Osteocyte (in vitro differentiated cells): Measurements from ENCODE around the gene DNAJC4. TPM values are rescaled to one million over a fixed set of nuclear protein-coding genes. Genes with fewer than 3 reads are reported as not detected.

Source experiments
- DNase-seq: peaks from one replicate; pipeline ENCODE4 v3.0.0; 2021; ENCODE audit warnings: mixed read lengths; ENCODE audit not compliant: unreplicated experiment; ENCODE audit errors: extremely low spot score
- H3K27ac Mint-ChIP-seq: one replicate; pipeline ENCODE4 v1.8.0; 2021; ENCODE audit warnings: mild to moderate bottlenecking, mixed read lengths; ENCODE audit not compliant: unreplicated experiment
- H3K27me3 Mint-ChIP-seq: one replicate; pipeline ENCODE4 v1.8.0; 2021; ENCODE audit warnings: mixed read lengths; ENCODE audit not compliant: unreplicated experiment
- H3K36me3 Mint-ChIP-seq: one replicate; pipeline ENCODE4 v1.8.0; 2021; ENCODE audit warnings: mixed read lengths; ENCODE audit not compliant: unreplicated experiment
- H3K4me1 Mint-ChIP-seq: one replicate; pipeline ENCODE4 v1.8.0; 2021; ENCODE audit warnings: mixed read lengths; ENCODE audit not compliant: unreplicated experiment
- H3K4me3 Mint-ChIP-seq: one replicate; pipeline ENCODE4 v1.8.0; 2021; ENCODE audit warnings: mild to moderate bottlenecking, moderate library complexity, mixed read lengths; ENCODE audit not compliant: unreplicated experiment
- H3K9me3 Mint-ChIP-seq: one replicate; pipeline ENCODE4 v1.8.0; 2021; ENCODE audit warnings: mixed read lengths; ENCODE audit not compliant: unreplicated experiment
- CTCF ChIP-seq: fragments of 200-600 bp; sonication (generic); IDR thresholded peaks from 2 replicates; pipeline ENCODE4 v1.5.0; 2021; ENCODE audit warnings: antibody characterized with exemption, mild to moderate bottlenecking, moderate library complexity
- total RNA-seq: library from RNA; stranded (reverse); gene quantifications from 2 replicates; pipeline ENCODE4 v1.2.1, GENCODE V29; 2021

DNAJC4 gene
- total RNA-seq, 1 donor from 2014 or later, result 49.9 TPM

- no peak for DNase-seq
- Mint-ChIP-seq H3K9me3 (no peaks in the 10 kb centered on the region), H3K27ac (peak overlapping the region; percentile 96), H3K36me3 (peaks cover 12% of the 10 kb centered on the region), H3K27me3 (no peaks in the 10 kb centered on the region), H3K4me3 (peak overlapping the region; percentile 91), H3K4me1 (peaks cover 37% of the 10 kb centered on the region)
- TF ChIP-seq CTCF, result no peak
These were observed 11.4 kb downstream of the DNAJC4 start for GRCh38 chr11:64241491-64242374.

- Mint-ChIP-seq H3K27me3 (no peaks in the 10 kb centered on the region), H3K27ac (peak overlapping the region; percentile 6), H3K9me3 (no peaks in the 10 kb centered on the region), H3K4me1 (peaks cover 40% of the 10 kb centered on the region), H3K36me3 (peaks cover 12% of the 10 kb centered on the region), H3K4me3 (peak overlapping the region; percentile 53)
- no peak for DNase-seq
- no peak for TF ChIP-seq CTCF
These were observed 13.0 kb downstream of the DNAJC4 start for GRCh38 chr11:64243236-64243854.

- no peak for DNase-seq
- Mint-ChIP-seq H3K36me3 (peaks cover 12% of the 10 kb centered on the region), H3K27ac (peak overlapping the region; percentile 47)
These were observed 13.8 kb downstream of the DNAJC4 start for GRCh38 chr11:64244107-64244506.

GRCh38 chr11:64244966-64245365, 14.6 kb downstream of the DNAJC4 start:
- H3K36me3 Mint-ChIP-seq, result peaks cover 12% of the 10 kb centered on the region
- H3K4me1 Mint-ChIP-seq, result peaks cover 39% of the 10 kb centered on the region
- H3K27ac Mint-ChIP-seq, result peak overlapping the region; percentile 93
- DNase-seq, result no peak
- peak overlapping the region; percentile 90 for H3K4me3 Mint-ChIP-seq
- no peaks in the 10 kb centered on the region for H3K27me3 Mint-ChIP-seq
- H3K9me3 Mint-ChIP-seq, result no peaks in the 10 kb centered on the region
- TF ChIP-seq CTCF, result no peak

More at GRCh38 chr11:64244107-64244506, 13.8 kb downstream of the DNAJC4 start:
- Mint-ChIP-seq H3K4me3 (peak overlapping the region; percentile 22), H3K4me1 (peaks cover 40% of the 10 kb centered on the region), H3K9me3 (no peaks in the 10 kb centered on the region), H3K27me3 (no peaks in the 10 kb centered on the region)
- no peak for TF ChIP-seq CTCF

GRCh38 chr11:64245401-64245796, 15.1 kb downstream of the DNAJC4 start:
- no peak for DNase-seq
- Mint-ChIP-seq H3K36me3 (peaks cover 12% of the 10 kb centered on the region), H3K4me3 (peak overlapping the region; percentile 90), H3K4me1 (peaks cover 35% of the 10 kb centered on the region), H3K27ac (peak overlapping the region; percentile 93), H3K9me3 (no peaks in the 10 kb centered on the region), H3K27me3 (no peaks in the 10 kb centered on the region)
- no peak for TF ChIP-seq CTCF
